Calu3 (cell line): ENCODE measurements around the gene MVD. TPM values are rescaled to one million over a fixed set of nuclear protein-coding genes. Genes with fewer than 3 reads are reported as not detected.

Experiments
- BruUV-seq: library from RNA; stranded (reverse); fragments of 400-500 nt; replicated peaks from 2 replicates; lab custom pipeline; 2021; lab: Mats Ljungman, UMichigan
- CTCF ChIA-PET: fragments of 300-600 bp; sonication (Branson Sonifier 250); formaldehyde crosslinking; loops from one replicate; lab custom pipeline; 2022; ENCODE audit warnings: antibody characterized with exemption; lab: Charles Lee
- DNase-seq: peaks from one replicate; pipeline ENCODE4 v3.0.0; 2022
- H3K27ac Mint-ChIP-seq: one replicate; pipeline ENCODE4 v1.8.0; 2022; ENCODE audit warnings: mixed read lengths; ENCODE audit not compliant: unreplicated experiment
- H3K27me3 Mint-ChIP-seq: one replicate; pipeline ENCODE4 v1.8.0; 2022; ENCODE audit warnings: mixed read lengths; ENCODE audit not compliant: unreplicated experiment
- H3K36me3 Mint-ChIP-seq: one replicate; pipeline ENCODE4 v1.8.0; 2022; ENCODE audit warnings: mild to moderate bottlenecking, moderate library complexity, mixed read lengths; ENCODE audit not compliant: insufficient read depth, unreplicated experiment
- H3K4me1 Mint-ChIP-seq: one replicate; pipeline ENCODE4 v1.8.0; 2022; ENCODE audit warnings: mild to moderate bottlenecking, low read depth, mixed read lengths; ENCODE audit not compliant: unreplicated experiment
- H3K4me3 Mint-ChIP-seq: one replicate; pipeline ENCODE4 v1.8.0; 2022; ENCODE audit warnings: mild to moderate bottlenecking, low read depth, moderate library complexity, mixed read lengths; ENCODE audit not compliant: unreplicated experiment
- H3K9me3 Mint-ChIP-seq: one replicate; pipeline ENCODE4 v1.8.0; 2022; ENCODE audit warnings: low read depth, mixed read lengths; ENCODE audit not compliant: unreplicated experiment
- intact Hi-C: fragments of 100-400 bp; cut with micrococcal nuclease; formaldehyde crosslinking; loops from one replicate; pipeline ENCODE4 v1.10.0; 2022; ENCODE audit not compliant: unreplicated experiment
- total RNA-seq: library from RNA; stranded (reverse); gene quantifications from 2 replicates; pipeline ENCODE4 v1.2.3, GENCODE V29; 2022
- TF ChIP-seq, protein P1 (sequence below): fragments of 200-600 bp; IDR thresholded peaks from one replicate; pipeline ENCODE4 v1.8.0; 2022; ENCODE audit warnings: antibody characterized with exemption; ENCODE audit not compliant: unreplicated experiment

MVD gene
- total RNA-seq, 1 experiment from 2014 or later = 152 TPM

DNA sequence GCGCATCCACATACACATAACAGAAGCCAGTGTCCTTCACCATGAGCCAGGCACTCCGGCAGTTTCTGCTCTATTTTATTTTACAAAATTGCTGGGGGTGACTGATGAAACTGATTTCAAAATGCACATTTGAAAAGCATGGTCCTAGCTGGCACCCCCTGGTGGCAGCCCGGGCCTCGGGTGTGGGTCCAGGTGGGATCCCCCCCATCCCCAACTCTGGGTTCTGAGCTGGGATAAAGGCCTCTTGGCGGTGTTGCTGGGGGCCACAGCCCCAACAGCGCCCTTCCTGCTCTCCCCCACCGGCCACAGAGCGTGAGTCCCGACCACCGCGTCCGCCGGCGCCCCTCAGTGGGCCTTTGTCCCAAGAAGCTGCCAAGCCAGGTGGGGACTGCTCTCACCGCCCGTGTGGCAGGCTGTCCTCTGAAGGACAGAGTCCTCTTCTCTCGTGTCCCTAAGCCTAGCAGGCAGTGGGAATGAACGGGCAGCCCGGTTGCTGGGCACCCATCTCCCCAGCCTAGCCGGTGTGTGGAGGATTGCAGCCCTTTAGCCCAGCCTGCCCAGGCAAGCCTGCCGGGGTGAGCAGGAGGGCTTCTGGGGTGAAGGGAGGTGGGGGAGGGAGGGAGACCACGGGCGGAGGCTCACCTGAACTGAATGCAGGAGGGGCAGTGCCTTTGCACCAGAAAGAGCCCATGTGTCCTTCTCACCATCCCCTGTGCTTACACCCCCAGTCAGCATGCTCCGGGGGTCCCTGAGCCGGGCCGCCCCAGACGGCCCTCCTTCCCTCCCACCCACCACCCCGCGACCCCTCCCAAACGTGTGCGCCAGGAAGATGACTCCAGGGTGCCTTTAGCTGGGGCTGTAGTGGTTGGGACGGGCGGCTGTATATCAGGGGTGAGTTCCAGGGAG is 22.5 kb upstream of the MVD start:
- peak; percentile 68 for DNase-seq
- no peak overlapping the region for H3K27ac Mint-ChIP-seq
- TF ChIP-seq, protein P1, sequence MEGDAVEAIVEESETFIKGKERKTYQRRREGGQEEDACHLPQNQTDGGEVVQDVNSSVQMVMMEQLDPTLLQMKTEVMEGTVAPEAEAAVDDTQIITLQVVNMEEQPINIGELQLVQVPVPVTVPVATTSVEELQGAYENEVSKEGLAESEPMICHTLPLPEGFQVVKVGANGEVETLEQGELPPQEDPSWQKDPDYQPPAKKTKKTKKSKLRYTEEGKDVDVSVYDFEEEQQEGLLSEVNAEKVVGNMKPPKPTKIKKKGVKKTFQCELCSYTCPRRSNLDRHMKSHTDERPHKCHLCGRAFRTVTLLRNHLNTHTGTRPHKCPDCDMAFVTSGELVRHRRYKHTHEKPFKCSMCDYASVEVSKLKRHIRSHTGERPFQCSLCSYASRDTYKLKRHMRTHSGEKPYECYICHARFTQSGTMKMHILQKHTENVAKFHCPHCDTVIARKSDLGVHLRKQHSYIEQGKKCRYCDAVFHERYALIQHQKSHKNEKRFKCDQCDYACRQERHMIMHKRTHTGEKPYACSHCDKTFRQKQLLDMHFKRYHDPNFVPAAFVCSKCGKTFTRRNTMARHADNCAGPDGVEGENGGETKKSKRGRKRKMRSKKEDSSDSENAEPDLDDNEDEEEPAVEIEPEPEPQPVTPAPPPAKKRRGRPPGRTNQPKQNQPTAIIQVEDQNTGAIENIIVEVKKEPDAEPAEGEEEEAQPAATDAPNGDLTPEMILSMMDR = peak; percentile 76
- H3K4me3 Mint-ChIP-seq = peak overlapping the region; percentile 76
- intact Hi-C loops = no loop called here
- peaks cover 21% of the 10 kb centered on the region for H3K4me1 Mint-ChIP-seq
- H3K9me3 Mint-ChIP-seq = no peaks in the 10 kb centered on the region
- CTCF ChIA-PET = interaction anchor here (1.3 kb wide), 1 partner anchor 13 kb away, joined by 3 read pairs; no protein-coding TSS in a partner anchor
- BruUV-seq = no TSS peak
- peaks cover 25% of the 10 kb centered on the region for H3K36me3 Mint-ChIP-seq
- H3K27me3 Mint-ChIP-seq = peaks cover 66% of the 10 kb centered on the region

DNA sequence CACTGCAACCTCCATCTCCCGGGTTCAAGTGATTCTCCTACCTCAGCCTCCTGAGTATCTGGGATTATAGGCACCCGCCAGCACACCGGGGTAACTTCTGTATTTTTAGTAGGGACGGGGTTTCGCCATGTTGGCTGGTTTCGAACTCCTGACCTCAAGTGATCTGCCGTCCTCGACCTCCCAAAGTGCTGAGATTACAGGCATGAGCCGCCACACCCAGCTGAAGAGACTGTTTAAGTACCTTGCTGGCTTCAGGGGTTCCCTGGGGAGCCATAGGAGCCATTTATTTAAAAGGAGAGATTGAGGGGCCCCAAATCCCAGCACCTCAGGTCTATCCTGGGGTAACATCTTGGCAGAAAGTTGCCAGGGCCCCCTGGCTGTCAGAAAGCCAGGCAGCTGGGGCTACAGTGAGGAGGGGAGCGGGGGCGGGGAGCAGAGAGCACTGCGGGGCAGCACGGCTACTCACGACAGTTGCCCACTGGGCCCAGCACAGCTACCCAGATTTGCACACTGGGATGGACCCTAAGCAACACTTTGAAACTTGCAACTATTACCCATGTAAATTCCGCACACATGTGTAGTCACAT is 21.8 kb upstream of the MVD start:
- peaks cover 21% of the 10 kb centered on the region for H3K4me1 Mint-ChIP-seq
- no peak for DNase-seq
- peaks cover 25% of the 10 kb centered on the region for H3K36me3 Mint-ChIP-seq
- H3K27me3 Mint-ChIP-seq = peaks cover 61% of the 10 kb centered on the region
- H3K4me3 Mint-ChIP-seq = peak overlapping the region; percentile 76
- no peaks in the 10 kb centered on the region for H3K9me3 Mint-ChIP-seq
- no peak overlapping the region for H3K27ac Mint-ChIP-seq
- CTCF ChIA-PET = interaction anchor here (1.3 kb wide), 1 partner anchor 13 kb away, joined by 3 read pairs; no protein-coding TSS in a partner anchor
- intact Hi-C loops = no loop called here
- BruUV-seq = no TSS peak
- TF ChIP-seq, protein P1 = no peak

DNA sequence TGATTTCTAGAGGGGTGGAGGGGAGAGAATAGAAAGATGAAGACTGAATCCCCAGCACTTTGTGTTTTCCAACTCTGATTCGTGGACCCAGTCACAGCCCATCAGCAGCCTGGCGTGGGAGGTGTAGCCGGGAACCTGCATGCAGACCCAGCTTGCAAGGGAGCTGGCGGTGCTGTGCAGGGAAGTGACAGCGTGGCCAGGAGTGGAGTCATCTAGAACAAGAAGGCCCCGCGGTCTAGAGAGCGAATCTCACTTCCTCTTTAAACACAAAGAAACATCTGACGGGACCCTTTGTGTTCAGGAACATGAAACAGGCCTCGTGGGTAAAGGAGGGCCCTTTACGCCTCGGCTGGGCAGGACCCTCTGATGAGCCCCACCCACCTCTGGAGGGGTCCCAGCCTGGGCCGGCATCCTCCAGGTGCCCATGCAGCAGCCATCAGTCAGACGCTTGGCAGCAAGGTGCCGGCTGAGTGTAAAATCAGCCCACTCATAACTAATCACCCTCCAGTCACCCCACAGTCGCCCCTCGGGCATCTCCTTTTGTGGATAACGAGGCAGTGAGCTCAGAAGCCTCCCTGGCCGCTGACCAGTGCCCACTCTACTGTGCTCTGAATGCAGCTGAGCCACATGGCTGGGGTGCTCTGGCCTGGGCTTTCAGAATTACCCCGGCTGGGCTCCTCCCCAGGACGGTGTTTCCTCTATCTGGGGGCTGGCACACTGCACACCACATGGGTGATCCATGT is 19.0 kb upstream of the MVD start:
- Mint-ChIP-seq H3K4me1 (peaks cover 7% of the 10 kb centered on the region), H3K9me3 (no peaks in the 10 kb centered on the region), H3K4me3 (peak overlapping the region; percentile 60), H3K27ac (no peak overlapping the region), H3K27me3 (peaks cover 45% of the 10 kb centered on the region), H3K36me3 (peaks cover 20% of the 10 kb centered on the region)
- TF ChIP-seq, protein P1 = no peak
- DNase-seq = no peak
- no TSS peak for BruUV-seq
- CTCF ChIA-PET = interaction anchor here (1.3 kb wide), 1 partner anchor 42 kb away, joined by 4 read pairs; no protein-coding TSS in a partner anchor
- intact Hi-C loops = no loop called here

DNA sequence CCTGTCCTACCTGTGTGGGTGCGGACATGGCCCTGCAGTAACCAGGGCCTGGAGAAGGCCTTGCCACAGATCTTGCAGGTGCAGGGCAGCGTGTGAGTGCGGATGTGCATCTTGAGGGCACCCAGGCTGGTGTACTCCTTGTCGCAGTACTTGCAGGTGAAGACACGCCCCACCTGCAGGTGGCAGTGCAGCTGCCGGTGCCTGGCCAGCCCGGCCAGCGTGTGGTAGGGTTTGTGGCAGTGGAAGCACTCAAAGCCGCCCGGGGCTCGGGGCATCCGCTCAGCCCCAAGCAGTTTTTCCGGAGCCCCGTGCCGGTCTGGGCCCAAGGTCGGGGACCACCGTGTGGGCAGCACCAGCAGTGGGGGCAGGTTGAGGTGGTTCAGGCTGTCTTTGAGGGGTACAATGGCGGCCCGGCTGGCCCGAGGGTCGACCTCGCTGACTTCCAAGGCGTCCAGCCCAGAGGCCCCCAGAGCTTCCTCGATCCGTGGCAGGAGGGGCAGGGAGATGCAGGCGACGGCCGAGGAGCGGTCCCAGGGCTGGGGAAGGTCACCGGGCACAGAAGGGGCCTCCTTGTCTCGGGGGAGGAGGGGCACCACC is 18.3 kb upstream of the MVD start:
- Mint-ChIP-seq H3K36me3 (peaks cover 18% of the 10 kb centered on the region), H3K4me3 (peak overlapping the region; percentile 60), H3K4me1 (peaks cover 7% of the 10 kb centered on the region), H3K27me3 (peaks cover 45% of the 10 kb centered on the region), H3K27ac (peak overlapping the region; percentile 56), H3K9me3 (no peaks in the 10 kb centered on the region)
- CTCF ChIA-PET = interaction anchor here (1.3 kb wide), 1 partner anchor 42 kb away, joined by 4 read pairs; no protein-coding TSS in a partner anchor
- peak; percentile 90 for DNase-seq
- intact Hi-C loops = no loop called here
- no TSS peak for BruUV-seq
- TF ChIP-seq, protein P1 = peak; percentile 82
